NT2/D1 (cell line): Measurements from ENCODE around the gene TYMS.

ENCODE experiments used
- SUZ12 ChIP-seq: IDR thresholded peaks from 2 replicates; pipeline ENCODE4 v1.6.1; 2011; ENCODE audit not compliant: insufficient read length, insufficient read depth; ENCODE audit errors: extremely low read depth
- ZNF274 ChIP-seq: IDR thresholded peaks from 2 replicates; pipeline ENCODE4 v1.6.1; 2011; ENCODE audit warnings: mild to moderate bottlenecking, low read depth, low read length

DNA sequence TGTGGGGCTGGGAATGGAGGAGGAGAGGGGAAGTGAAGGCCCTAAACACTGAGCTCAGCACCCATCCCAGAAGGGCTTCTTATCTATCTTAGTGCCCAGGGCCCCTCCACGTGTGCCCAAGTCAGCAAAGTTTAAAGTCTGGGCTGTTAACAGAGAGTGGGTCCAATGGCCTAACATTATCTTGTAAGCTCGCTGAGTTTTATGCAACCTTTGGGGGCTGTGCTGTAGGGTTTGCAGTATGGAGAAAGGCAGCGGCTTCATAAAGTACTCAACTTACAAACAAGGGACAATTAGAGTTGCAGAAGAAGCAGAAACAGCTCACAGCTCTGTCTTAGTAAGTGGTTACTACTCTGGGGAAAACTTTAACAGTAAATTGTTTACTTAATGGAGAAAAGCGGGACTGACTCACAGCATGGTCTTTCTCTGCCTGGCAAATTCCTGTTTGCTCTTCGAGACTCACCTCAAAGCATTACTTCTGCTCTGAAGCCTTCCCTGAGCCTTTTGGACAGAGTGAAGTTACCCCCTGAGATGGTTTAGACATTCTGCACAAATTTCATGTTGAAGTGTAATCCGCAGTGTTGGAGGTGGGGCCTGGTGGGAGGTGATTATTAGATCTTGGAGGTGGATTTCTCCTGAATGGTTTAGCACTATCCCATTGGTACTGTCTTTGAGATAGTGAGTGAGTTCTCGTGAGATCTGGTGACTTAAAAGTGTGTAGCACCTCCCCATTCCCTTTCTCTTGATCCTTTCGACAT lies 45.9 kb downstream of the TYMS start:
- no peak for TF ChIP-seq SUZ12
- TF ChIP-seq ZNF274 = no peak
